K562 (cell line): Measurements from ENCODE around the gene ZCCHC24. TPM values are rescaled to one million over a fixed set of nuclear protein-coding genes. Genes with fewer than 3 reads are reported as not detected.

Source experiments
- E2F1 ChIP-seq: sonication (generic); formaldehyde crosslinking; IDR thresholded peaks from 2 replicates; pipeline ENCODE4 v1.8.1; 2023; ENCODE audit warnings: mild to moderate bottlenecking, missing genetic modification reagents, moderate library complexity
- ELF1 ChIP-seq: fragments of 200-800 bp; sonication (Bioruptor generic); IDR thresholded peaks from 2 replicates; pipeline ENCODE4 v1.6.1; 2016; ENCODE audit warnings: missing genetic modification characterization, missing compliant biosample characterization
- ETV1 ChIP-seq: fragments of 450-650 bp; conservative IDR thresholded peaks from 2 replicates; pipeline ENCODE4 v1.6.1; 2016; ENCODE audit warnings: missing genetic modification characterization, control low read depth, low read depth, missing compliant biosample characterization
- MGA ChIP-seq: fragments of 450-650 bp; IDR thresholded peaks from 2 replicates; pipeline ENCODE4 v1.6.1; 2016; ENCODE audit warnings: mild to moderate bottlenecking, moderate library complexity
- MITF ChIP-seq: IDR thresholded peaks from 2 replicates; pipeline ENCODE4 v1.6.1; 2014; ENCODE audit warnings: antibody characterized with exemption
- OTX1 ChIP-seq: fragments of 450-650 bp; formaldehyde crosslinking; IDR thresholded peaks from 2 replicates; pipeline ENCODE4 v1.4.0; 2022; ENCODE audit warnings: mild to moderate bottlenecking
- RBM22 ChIP-seq: fragments of 200-400 bp; formaldehyde crosslinking; IDR thresholded peaks from 2 replicates; pipeline ENCODE4 v1.6.1; 2018; ENCODE audit warnings: low read length, low read depth; ENCODE audit not compliant: poor library complexity, severe bottlenecking
- RFX7 ChIP-seq: fragments of 250-450 bp; sonication (Bioruptor Pico); IDR thresholded peaks from 2 replicates; pipeline ENCODE4 v1.5.1; 2021; ENCODE audit warnings: mild to moderate bottlenecking
- SAP30 ChIP-seq: fragments of 200-600 bp; sonication (generic); IDR thresholded peaks from 2 replicates; pipeline ENCODE4 v1.6.1; 2012; ENCODE audit warnings: borderline replicate concordance, low read depth, mild to moderate bottlenecking, moderate library complexity, low read length, control low read depth, inconsistent platforms; ENCODE audit not compliant: insufficient read depth, poor library complexity, severe bottlenecking
- ZNF395 ChIP-seq: fragments of 200-800 bp; sonication (Bioruptor generic); IDR thresholded peaks from 2 replicates; pipeline ENCODE4 v1.6.1; 2017; ENCODE audit warnings: missing genetic modification characterization, missing compliant biosample characterization
- polyA plus RNA-seq, 8 experiments: library from polyadenylated mRNA; depleted of rRNA in 4 of 8; stranded (reverse) in 5 of 8; unstranded in 3 of 8; fragments of >200 nt; fragmentation: Nextera tagmentation in 2 of 8; fragmentation: Illumina TruSeq in 1 of 8; extraction: Ambion mirVana in 2 of 8; extraction: Trizol in 1 of 8; gene quantifications; 2 replicates each; pipeline versions ENCODE4 v1.2.1 to v1.2.3, GENCODE V29; 2011 to 2014; ENCODE audit warnings: inconsistent platforms in 1 of 8, missing spikeins in 1 of 8
- total RNA-seq, 7 experiments: library from RNA; depleted of rRNA in 6 of 7; stranded (reverse); fragments of >200 nt in 6 of 7; fragmentation: Illumina TruSeq in 2 of 7; extraction: Trizol in 2 of 7; gene quantifications; 2 replicates each; pipeline versions ENCODE4 v1.2.1 to v1.2.3, GENCODE V29; 2011 to 2021; ENCODE audit warnings: low replicate concordance in 1 of 7

The ZCCHC24 gene
- total and polyA plus RNA-seq, 9 of the 15 experiments (the other 6 are each of a cell fraction or from before 2014, with no cell fraction given): 0.84 to 11.0 (median 4.6) TPM

GRCh38 chr10:79347894-79348639 lies 97.4 kb downstream of the ZCCHC24 start (continued):
- TF ChIP-seq RBM22 (peak; percentile 91), MITF (peak; percentile 71), E2F1 (CRISPR knock-in tag) (peak; percentile 64), SAP30 (peak; percentile 75), ELF1 (tag) (peak; percentile 79), ZNF395 (peak; percentile 83), ETV1 (tag) (peak; percentile 77), OTX1 (CRISPR knock-in tag) (peak; percentile 69; the same call in 1 of the 2 replicates), MGA (peak; percentile 99), RFX7 (CRISPR knock-in tag) (no peak)
